Activated CD8-positive, alpha-beta memory T cell treated with anti-CD3 and anti-CD28 coated beads, Interleukin-2, amount 50 U/mL, for 1 hour (primary cell): Measurements from ENCODE around the gene IFI30.

Experiments used
- DNase-seq: peaks from one replicate; pipeline ENCODE4 v3.0.0-alpha.2; 2020; ENCODE audit errors: extremely low read depth

IFI30 gene

GRCh38 chr19:18225702-18226468 is 52.3 kb downstream of the IFI30 start, which contains the start of gene PDE4C:
Gene PDE4C (minus strand): TSS chr19:18226438. CDS start chr19:18226415, 23 bp downstream.
- DNase-seq, result no peak

DNA sequence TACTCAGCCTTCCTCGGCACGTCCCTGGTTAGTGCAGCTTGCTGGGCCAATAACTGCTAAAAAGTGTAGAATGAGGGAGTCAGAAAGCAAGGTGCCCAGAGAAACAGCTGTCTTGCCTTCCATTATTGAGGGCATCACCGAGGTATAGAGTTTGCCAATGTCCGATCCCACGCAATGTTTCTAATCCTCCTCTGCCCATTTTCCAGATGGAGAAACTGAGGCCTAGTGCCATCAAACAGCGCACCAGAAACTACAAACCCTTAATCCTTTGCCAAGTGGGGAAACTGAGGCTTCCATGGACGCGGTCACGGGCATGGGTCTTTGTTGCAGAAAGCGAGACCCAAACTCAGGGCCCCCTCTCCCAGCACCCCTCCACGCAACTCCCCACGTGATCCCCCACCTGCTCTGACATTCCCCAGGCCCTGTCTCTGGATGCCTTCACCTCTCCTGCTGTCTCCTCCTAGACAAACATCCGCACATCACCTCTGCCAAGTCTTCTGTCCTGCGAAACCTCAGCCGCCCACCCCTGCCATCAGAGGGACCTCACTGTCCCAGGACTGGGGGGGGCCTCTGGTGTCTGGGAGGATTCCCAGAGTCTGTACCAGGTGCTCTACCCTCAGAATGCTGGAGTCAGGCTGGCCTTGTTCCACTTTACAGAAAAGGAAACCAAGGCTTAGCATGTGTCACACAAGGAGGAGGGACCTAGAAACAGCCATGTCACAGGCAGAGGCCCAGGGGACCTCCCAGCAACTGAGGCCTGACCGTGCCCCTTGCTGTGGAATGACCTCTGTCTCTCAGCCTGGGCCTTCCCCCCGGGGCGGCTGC is 53.6 kb downstream of the IFI30 start:
- DNase-seq, result no peak
